K562 (cell line): ENCODE measurements around the gene RUNDC3A. TPM values are rescaled to one million over a fixed set of nuclear protein-coding genes. Genes with fewer than 3 reads are reported as not detected.
A peak's percentile ranks its signal among the peaks of the same experiment; 100 is the strongest.

ENCODE experiments used
- ATF1 ChIP-seq, 2 experiments: fragments of 450-650 bp in 1 of 2; IDR thresholded peaks; 2 replicates each; pipeline ENCODE4 v1.6.1; 2016; ENCODE audit warnings: missing compliant biosample characterization in 1 of 2, missing genetic modification characterization in 1 of 2
- CBFA2T3 ChIP-seq: fragments of 450-650 bp; IDR thresholded peaks from 2 replicates; pipeline ENCODE4 v1.6.1; 2017
- E2F3 ChIP-seq: fragments of 250-450 bp; sonication (Bioruptor Pico); IDR thresholded peaks from 2 replicates; pipeline ENCODE4 v1.4.0; 2020; ENCODE audit warnings: mild to moderate bottlenecking
- KDM1A ChIP-seq, 2 experiments: fragments of 450-650 bp; IDR thresholded peaks; 2 replicates each; pipeline ENCODE4 v1.6.1; 2016; ENCODE audit warnings: mild to moderate bottlenecking in 2 of 2
- LEF1 ChIP-seq: fragments of 450-650 bp; IDR thresholded peaks from 2 replicates; pipeline ENCODE4 v1.6.1; 2016; ENCODE audit warnings: mild to moderate bottlenecking
- NR2F6 ChIP-seq: fragments of 450-650 bp; formaldehyde crosslinking; IDR thresholded peaks from 2 replicates; pipeline ENCODE4 v1.4.0; 2020; ENCODE audit warnings: mild to moderate bottlenecking
- NR4A1 ChIP-seq, 2 experiments: fragments of 250-450 bp in 1 of 2; fragments of 450-650 bp in 1 of 2; sonication (Bioruptor Pico) in 1 of 2; IDR thresholded peaks; 2 replicates each; pipeline versions ENCODE4 v1.4.0 to v1.6.1; 2016 to 2020; ENCODE audit warnings: mild to moderate bottlenecking in 2 of 2, missing compliant biosample characterization in 1 of 2, missing genetic modification characterization in 1 of 2, moderate library complexity in 1 of 2
- RNF2 ChIP-seq: sonication (generic); IDR thresholded peaks from 2 replicates; pipeline ENCODE4 v1.6.1; 2016
- TEAD1 ChIP-seq, 2 experiments: fragments of 450-650 bp in 1 of 2; sonication (generic) in 1 of 2; formaldehyde crosslinking; IDR thresholded peaks; 2 replicates each; pipeline versions ENCODE4 v1.4.0 to v1.8.0; 2020 to 2022; ENCODE audit warnings: mild to moderate bottlenecking in 2 of 2, missing genetic modification reagents in 1 of 2
- polyA plus RNA-seq, 8 experiments: library from polyadenylated mRNA; depleted of rRNA in 4 of 8; stranded (reverse) in 5 of 8; unstranded in 3 of 8; fragments of >200 nt; fragmentation: Nextera tagmentation in 2 of 8; fragmentation: Illumina TruSeq in 1 of 8; extraction: Ambion mirVana in 2 of 8; extraction: Trizol in 1 of 8; gene quantifications; 2 replicates each; pipeline versions ENCODE4 v1.2.1 to v1.2.3, GENCODE V29; 2011 to 2014; ENCODE audit warnings: inconsistent platforms in 1 of 8, missing spikeins in 1 of 8
- total RNA-seq, 7 experiments: library from RNA; depleted of rRNA in 6 of 7; stranded (reverse); fragments of >200 nt in 6 of 7; fragmentation: Illumina TruSeq in 2 of 7; extraction: Trizol in 2 of 7; gene quantifications; 2 replicates each; pipeline versions ENCODE4 v1.2.1 to v1.2.3, GENCODE V29; 2011 to 2021; ENCODE audit warnings: low replicate concordance in 1 of 7
- TF ChIP-seq, protein P1 (sequence below), 2 experiments: fragments of 450-650 bp in 1 of 2; sonication (generic) in 1 of 2; formaldehyde crosslinking in 1 of 2; IDR thresholded peaks; 2 replicates each; pipeline versions ENCODE4 v1.7.1 to v1.9.0; 2016 to 2022; ENCODE audit warnings: inconsistent platforms in 1 of 2, mild to moderate bottlenecking in 1 of 2, missing genetic modification reagents in 1 of 2
- TF ChIP-seq, protein P2 (sequence below), 2 experiments: fragments of 250-450 bp in 1 of 2; fragments of 450-650 bp in 1 of 2; sonication (Bioruptor Pico) in 1 of 2; IDR thresholded peaks; 2 replicates each; pipeline versions ENCODE4 v1.6.1 to v1.8.0; 2016 to 2021; ENCODE audit warnings: mild to moderate bottlenecking in 2 of 2, moderate library complexity in 2 of 2, missing compliant biosample characterization in 1 of 2, missing genetic modification characterization in 1 of 2
- TF ChIP-seq, protein P3 (sequence below): fragments of 200-800 bp; sonication (Bioruptor generic); IDR thresholded peaks from 2 replicates; pipeline ENCODE4 v1.6.1; 2017; ENCODE audit warnings: missing genetic modification characterization, missing compliant biosample characterization

Gene RUNDC3A
- total and polyA plus RNA-seq, 9 of the 15 experiments (the other 6 are each of a cell fraction or from before 2014, with no cell fraction given), result not detected

DNA sequence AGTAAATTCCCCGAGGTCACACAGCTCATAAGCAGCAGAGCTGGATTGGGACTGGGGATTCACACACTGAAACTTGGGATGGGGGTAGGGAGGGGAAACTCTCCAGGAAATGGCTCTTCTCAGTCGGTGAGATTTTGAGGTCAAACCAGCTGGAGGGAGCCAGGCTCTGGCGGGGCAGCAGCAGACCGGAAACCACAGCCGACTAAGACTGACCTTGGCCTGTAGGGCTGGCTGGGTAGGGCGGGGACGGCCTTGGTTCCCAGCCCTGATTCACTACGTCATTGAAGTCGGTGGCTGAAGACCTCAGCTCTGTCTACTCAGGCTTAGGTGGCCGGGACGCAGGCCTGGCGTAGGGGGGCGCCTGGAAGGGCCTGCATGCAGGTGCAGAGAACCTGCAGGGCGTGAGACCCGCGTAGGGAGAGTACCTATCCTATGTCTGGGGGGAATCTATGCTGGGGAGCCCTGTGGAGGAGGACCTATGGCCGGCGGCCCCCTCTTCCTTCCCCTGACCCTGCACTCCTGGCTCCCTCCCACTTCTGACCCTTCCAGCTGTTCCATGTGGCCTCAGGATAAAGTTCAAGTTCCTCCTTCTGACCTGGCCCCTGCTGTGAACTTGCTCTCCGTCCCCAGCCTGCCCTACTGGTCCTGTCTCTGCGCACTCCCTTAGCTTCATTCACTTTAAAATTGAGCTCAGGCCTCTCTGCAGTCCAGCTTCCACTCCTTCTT lies 28.6 kb upstream of the RUNDC3A start (continued):
- TF ChIP-seq, protein P1, sequence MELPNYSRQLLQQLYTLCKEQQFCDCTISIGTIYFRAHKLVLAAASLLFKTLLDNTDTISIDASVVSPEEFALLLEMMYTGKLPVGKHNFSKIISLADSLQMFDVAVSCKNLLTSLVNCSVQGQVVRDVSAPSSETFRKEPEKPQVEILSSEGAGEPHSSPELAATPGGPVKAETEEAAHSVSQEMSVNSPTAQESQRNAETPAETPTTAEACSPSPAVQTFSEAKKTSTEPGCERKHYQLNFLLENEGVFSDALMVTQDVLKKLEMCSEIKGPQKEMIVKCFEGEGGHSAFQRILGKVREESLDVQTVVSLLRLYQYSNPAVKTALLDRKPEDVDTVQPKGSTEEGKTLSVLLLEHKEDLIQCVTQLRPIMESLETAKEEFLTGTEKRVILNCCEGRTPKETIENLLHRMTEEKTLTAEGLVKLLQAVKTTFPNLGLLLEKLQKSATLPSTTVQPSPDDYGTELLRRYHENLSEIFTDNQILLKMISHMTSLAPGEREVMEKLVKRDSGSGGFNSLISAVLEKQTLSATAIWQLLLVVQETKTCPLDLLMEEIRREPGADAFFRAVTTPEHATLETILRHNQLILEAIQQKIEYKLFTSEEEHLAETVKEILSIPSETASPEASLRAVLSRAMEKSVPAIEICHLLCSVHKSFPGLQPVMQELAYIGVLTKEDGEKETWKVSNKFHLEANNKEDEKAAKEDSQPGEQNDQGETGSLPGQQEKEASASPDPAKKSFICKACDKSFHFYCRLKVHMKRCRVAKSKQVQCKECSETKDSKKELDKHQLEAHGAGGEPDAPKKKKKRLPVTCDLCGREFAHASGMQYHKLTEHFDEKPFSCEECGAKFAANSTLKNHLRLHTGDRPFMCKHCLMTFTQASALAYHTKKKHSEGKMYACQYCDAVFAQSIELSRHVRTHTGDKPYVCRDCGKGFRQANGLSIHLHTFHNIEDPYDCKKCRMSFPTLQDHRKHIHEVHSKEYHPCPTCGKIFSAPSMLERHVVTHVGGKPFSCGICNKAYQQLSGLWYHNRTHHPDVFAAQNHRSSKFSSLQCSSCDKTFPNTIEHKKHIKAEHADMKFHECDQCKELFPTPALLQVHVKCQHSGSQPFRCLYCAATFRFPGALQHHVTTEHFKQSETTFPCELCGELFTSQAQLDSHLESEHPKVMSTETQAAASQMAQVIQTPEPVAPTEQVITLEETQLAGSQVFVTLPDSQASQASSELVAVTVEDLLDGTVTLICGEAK (IDR thresholded peaks at IDR 0.05), result peak; percentile 63
- TF ChIP-seq, protein P1 (CRISPR knock-in tag; IDR thresholded peaks at IDR 0.05), result no peak
- TF ChIP-seq LEF1 (peak; percentile 54; the same call in 1 of the 2 replicates), TEAD1 (CRISPR knock-in tag; IDR thresholded peaks at IDR 0.05) (peak in 1 of 2 experiments; percentile 28; a peak in 1 of 4 replicates), E2F3 (no peak), NR4A1 (CRISPR knock-in tag; IDR thresholded peaks at IDR 0.05) (no peak), NR4A1 (tag; IDR thresholded peaks at IDR 0.05) (peak; percentile 60; the same call in 1 of the 2 replicates), KDM1A (IDR thresholded peaks at IDR 0.05) (peak; percentile 93), CBFA2T3 (peak; percentile 48; the same call in 1 of the 2 replicates), NR2F6 (CRISPR knock-in tag) (no peak), ATF1 (CRISPR knock-in tag; IDR thresholded peaks at IDR 0.05) (no peak), ATF1 (tag; IDR thresholded peaks at IDR 0.05) (peak; percentile 86), RNF2 (peak; percentile 65; the same call in 1 of the 2 replicates)
- TF ChIP-seq, protein P2, sequence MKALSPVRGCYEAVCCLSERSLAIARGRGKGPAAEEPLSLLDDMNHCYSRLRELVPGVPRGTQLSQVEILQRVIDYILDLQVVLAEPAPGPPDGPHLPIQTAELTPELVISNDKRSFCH (CRISPR knock-in tag; IDR thresholded peaks at IDR 0.05), result no peak
- TF ChIP-seq, protein P2 (tag; IDR thresholded peaks at IDR 0.05), result peak; percentile 56; the same call in 1 of the 2 replicates
- TF ChIP-seq, protein P3, sequence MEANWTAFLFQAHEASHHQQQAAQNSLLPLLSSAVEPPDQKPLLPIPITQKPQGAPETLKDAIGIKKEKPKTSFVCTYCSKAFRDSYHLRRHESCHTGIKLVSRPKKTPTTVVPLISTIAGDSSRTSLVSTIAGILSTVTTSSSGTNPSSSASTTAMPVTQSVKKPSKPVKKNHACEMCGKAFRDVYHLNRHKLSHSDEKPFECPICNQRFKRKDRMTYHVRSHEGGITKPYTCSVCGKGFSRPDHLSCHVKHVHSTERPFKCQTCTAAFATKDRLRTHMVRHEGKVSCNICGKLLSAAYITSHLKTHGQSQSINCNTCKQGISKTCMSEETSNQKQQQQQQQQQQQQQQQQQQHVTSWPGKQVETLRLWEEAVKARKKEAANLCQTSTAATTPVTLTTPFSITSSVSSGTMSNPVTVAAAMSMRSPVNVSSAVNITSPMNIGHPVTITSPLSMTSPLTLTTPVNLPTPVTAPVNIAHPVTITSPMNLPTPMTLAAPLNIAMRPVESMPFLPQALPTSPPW (CRISPR knock-in tag), result peak; percentile 50
